Stomach (tissue), 9 donors: ENCODE results near the gene ARHGAP4. TPM values are rescaled to one million over a fixed set of nuclear protein-coding genes. Genes with fewer than 3 reads are reported as not detected.

Source experiments
- DNase-seq, 2 donors: peaks; one replicate each; pipeline versions ENCODE4 v3.0.0 to v3.0.0-alpha.2; 2013 to 2019
- H3K27ac ChIP-seq, 5 donors: fragments of 200-600 bp in 4 of 5; sonication (generic) in 4 of 5; one replicate each; pipeline ENCODE4 v1.5.1; 2013 to 2019; ENCODE audit warnings: mild to moderate bottlenecking in 1 of 5, moderate library complexity in 1 of 5
- H3K27me3 ChIP-seq, 3 donors: fragments of 200-600 bp; sonication (generic); one replicate each; pipeline ENCODE4 v1.5.1; 2017 to 2019; ENCODE audit warnings: mixed run types in 1 of 3
- H3K36me3 ChIP-seq, 4 donors: fragments of 200-600 bp; sonication (generic); 1 replicate in 3 of 4; 2 replicates in 1 of 4; pipeline ENCODE4 v1.5.1; 2016 to 2019
- H3K4me1 ChIP-seq, 4 donors: fragments of 200-600 bp; sonication (generic); one replicate each; pipeline ENCODE4 v1.5.1; 2016 to 2019
- H3K4me3 ChIP-seq, 4 donors: fragments of 200-600 bp; sonication (generic) in 3 of 4; one replicate each; pipeline ENCODE4 v1.5.1; 2016 to 2019; ENCODE audit warnings: mild to moderate bottlenecking in 1 of 4
- H3K9me3 ChIP-seq, 4 donors: fragments of 200-600 bp; sonication (generic); one replicate each; pipeline ENCODE4 v1.5.1; 2016 to 2019
- EP300 ChIP-seq: sonication (generic); formaldehyde crosslinking; IDR thresholded peaks from one replicate; pipeline ENCODE4 v1.6.1; 2017; ENCODE audit warnings: antibody characterized with exemption
- POLR2A ChIP-seq, 4 donors: fragments of 450-650 bp; IDR thresholded peaks; one replicate each; pipeline ENCODE4 v1.6.1; 2016; ENCODE audit warnings: antibody characterized with exemption in 4 of 4, control low read depth in 2 of 4, mild to moderate bottlenecking in 1 of 4, moderate library complexity in 1 of 4
- POLR2AphosphoS5 ChIP-seq, 3 donors: sonication (generic); formaldehyde crosslinking; IDR thresholded peaks; one replicate each; pipeline ENCODE4 v1.6.1; 2016; ENCODE audit warnings: antibody characterized with exemption in 3 of 3
- WGBS, 5 donors: extraction: QIAGEN DNeasy Blood & Tissue Kit in 3 of 5; methylation state at CpG; one replicate each; pipeline versions ENCODE4 v1.1.5 to v1.1.7; 2013 to 2018; 5-methylcytosine and 5-hydroxymethylcytosine counted together
- intact Hi-C: fragments of 100-400 bp; cut with DNase I; formaldehyde crosslinking; loops from one replicate; pipeline ENCODE4 v1.15.1; 2023; ENCODE audit warnings: low total_unique reads
- polyA plus RNA-seq, 3 donors: library from polyadenylated mRNA; stranded (reverse); fragments of 200-250 nt; gene quantifications; one replicate each; pipeline ENCODE4 v1.2.3, GENCODE V29; 2013
- total RNA-seq, 5 donors: library from RNA; depleted of rRNA; stranded (reverse); fragments of >200 nt; gene quantifications; one replicate each; pipeline versions ENCODE4 v1.1.0 to v1.2.3, GENCODE V29; 2014 to 2016
- TF ChIP-seq, protein P1 (sequence below), 7 experiments: fragments of 450-650 bp in 4 of 7; fragments of 200-600 bp in 3 of 7; sonication (generic) in 3 of 7; IDR thresholded peaks; one replicate each; pipeline ENCODE4 v1.5.1; 2016 to 2019; ENCODE audit warnings: antibody characterized with exemption in 7 of 7, control low read depth in 2 of 7, mild to moderate bottlenecking in 1 of 7
- donor health status: healthy with polysubstance abuse.
- donor health status: Bipolar disorder and iron deficiency.
- donor health status: healthy.

The ARHGAP4 gene
- total and polyA plus RNA-seq, 8 donors, result 18.5 to 93.9 (median 40.3) TPM

DNA sequence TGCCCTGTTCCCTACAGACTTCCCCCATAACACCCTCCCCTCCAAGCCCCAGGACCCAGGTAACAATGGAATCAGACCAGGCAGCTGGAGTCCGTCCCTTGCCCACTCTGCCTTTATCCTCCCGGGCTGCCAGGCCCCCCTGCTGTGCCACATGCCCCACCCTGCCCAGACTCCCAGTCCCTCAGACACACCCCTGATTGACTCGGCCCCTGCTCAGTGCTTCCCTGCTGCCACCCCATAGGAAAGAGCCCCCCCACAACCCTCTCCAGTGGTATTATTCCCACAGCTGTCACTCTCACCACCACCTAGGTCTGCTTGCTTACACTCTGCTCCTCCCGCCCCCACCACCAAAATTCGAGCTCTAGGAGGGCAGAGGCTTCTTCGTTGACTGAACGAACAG lies 13.5 kb upstream of the ARHGAP4 start:
- WGBS, 5 donors, result 56 to 72% (median 66%) methylated on average over 6 to 7 of the region's 7 CpGs
- Histone ChIP-seq H3K36me3 (no peaks in the 10 kb centered on the region), H3K4me1 (peaks cover 0 to 20% (median 12%) of the 10 kb centered on the region in 4 donors), H3K27ac (no peak overlapping the region), H3K27me3 (peaks cover 0 to 9% (median 0%) of the 10 kb centered on the region in 3 donors), H3K9me3 (no peaks in the 10 kb centered on the region), H3K4me3 (no peak overlapping the region)
- DNase-seq, result no peak
- intact Hi-C loops, result no loop called here
- TF ChIP-seq EP300, result no peak
- no peak for TF ChIP-seq POLR2AphosphoS5 (IDR thresholded peaks at IDR 0.05)
- TF ChIP-seq POLR2A (IDR thresholded peaks at IDR 0.05), result no peak
- TF ChIP-seq, protein P1, sequence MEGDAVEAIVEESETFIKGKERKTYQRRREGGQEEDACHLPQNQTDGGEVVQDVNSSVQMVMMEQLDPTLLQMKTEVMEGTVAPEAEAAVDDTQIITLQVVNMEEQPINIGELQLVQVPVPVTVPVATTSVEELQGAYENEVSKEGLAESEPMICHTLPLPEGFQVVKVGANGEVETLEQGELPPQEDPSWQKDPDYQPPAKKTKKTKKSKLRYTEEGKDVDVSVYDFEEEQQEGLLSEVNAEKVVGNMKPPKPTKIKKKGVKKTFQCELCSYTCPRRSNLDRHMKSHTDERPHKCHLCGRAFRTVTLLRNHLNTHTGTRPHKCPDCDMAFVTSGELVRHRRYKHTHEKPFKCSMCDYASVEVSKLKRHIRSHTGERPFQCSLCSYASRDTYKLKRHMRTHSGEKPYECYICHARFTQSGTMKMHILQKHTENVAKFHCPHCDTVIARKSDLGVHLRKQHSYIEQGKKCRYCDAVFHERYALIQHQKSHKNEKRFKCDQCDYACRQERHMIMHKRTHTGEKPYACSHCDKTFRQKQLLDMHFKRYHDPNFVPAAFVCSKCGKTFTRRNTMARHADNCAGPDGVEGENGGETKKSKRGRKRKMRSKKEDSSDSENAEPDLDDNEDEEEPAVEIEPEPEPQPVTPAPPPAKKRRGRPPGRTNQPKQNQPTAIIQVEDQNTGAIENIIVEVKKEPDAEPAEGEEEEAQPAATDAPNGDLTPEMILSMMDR (IDR thresholded peaks at IDR 0.05), result no peak

GRCh38 chrX:153938226-153938786 lies 12.2 kb upstream of the ARHGAP4 start:
- DNase-seq, result no peak
- WGBS, 5 donors, result 68 to 79% (median 76%) methylated on average over 9 to 10 of the region's 10 CpGs
- Histone ChIP-seq H3K27ac (no peak overlapping the region), H3K4me1 (peaks cover 0 to 23% (median 19%) of the 10 kb centered on the region in 4 donors), H3K4me3 (no peak overlapping the region), H3K27me3 (no peaks in the 10 kb centered on the region), H3K36me3 (no peaks in the 10 kb centered on the region), H3K9me3 (no peaks in the 10 kb centered on the region)
- intact Hi-C loops, result no loop called here
- no peak for TF ChIP-seq POLR2A (IDR thresholded peaks at IDR 0.05)
- TF ChIP-seq, protein P1 (IDR thresholded peaks at IDR 0.05), result no peak
- no peak for TF ChIP-seq EP300
- TF ChIP-seq POLR2AphosphoS5 (IDR thresholded peaks at IDR 0.05), result no peak

GRCh38 chrX:153937056-153937455 lies 11.0 kb upstream of the ARHGAP4 start:
- H3K9me3 ChIP-seq, result no peaks in the 10 kb centered on the region
- H3K4me3 ChIP-seq, result no peak overlapping the region
- peaks cover 0 to 8% (median 5%) of the 10 kb centered on the region in 4 donors for H3K36me3 ChIP-seq
- intact Hi-C loops, result no loop called here
- WGBS, 5 donors, result 79 to 92% (median 84%) methylated on average over 3 of the region's 3 CpGs
- no peaks in the 10 kb centered on the region for H3K27me3 ChIP-seq
- H3K27ac ChIP-seq, result no peak overlapping the region
- H3K4me1 ChIP-seq, result peaks cover 0 to 28% (median 23%) of the 10 kb centered on the region in 4 donors
- DNase-seq, result no peak
- TF ChIP-seq POLR2AphosphoS5 (IDR thresholded peaks at IDR 0.05) (no peak), POLR2A (IDR thresholded peaks at IDR 0.05) (no peak), EP300 (no peak)
- TF ChIP-seq, protein P1 (IDR thresholded peaks at IDR 0.05), result no peak

GRCh38 chrX:153935326-153935851 lies 9.3 kb upstream of the ARHGAP4 start:
- Histone ChIP-seq H3K9me3 (no peaks in the 10 kb centered on the region), H3K4me3 (peak overlapping the region; percentile 64 to 85 (median 76)), H3K27ac (peak overlapping the region in 3 of 5 donors; percentile 47 to 86 (median 77)), H3K27me3 (no peaks in the 10 kb centered on the region), H3K4me1 (peaks cover 0 to 33% (median 21%) of the 10 kb centered on the region in 4 donors), H3K36me3 (peaks cover 3 to 24% (median 22%) of the 10 kb centered on the region in 4 donors)
- DNase-seq, result no peak
- TF ChIP-seq POLR2AphosphoS5 (IDR thresholded peaks at IDR 0.05), result no peak
- no peak for TF ChIP-seq EP300
- no peak for TF ChIP-seq POLR2A (IDR thresholded peaks at IDR 0.05)
- TF ChIP-seq, protein P1 (IDR thresholded peaks at IDR 0.05), result no peak
- intact Hi-C loops, result no loop called here
- 6 to 35% (median 29%) methylated on average over 7 to 28 of the region's 32 CpGs for WGBS, 5 donors
